ENCODE results near the gene UPB1. TPM values are rescaled to one million over a fixed set of nuclear protein-coding genes. Genes with fewer than 3 reads are reported as not detected.

UPB1 gene
- total RNA-seq, 2 donors from 2014 or later = 1.5 TPM; not detected in 1

DNA sequence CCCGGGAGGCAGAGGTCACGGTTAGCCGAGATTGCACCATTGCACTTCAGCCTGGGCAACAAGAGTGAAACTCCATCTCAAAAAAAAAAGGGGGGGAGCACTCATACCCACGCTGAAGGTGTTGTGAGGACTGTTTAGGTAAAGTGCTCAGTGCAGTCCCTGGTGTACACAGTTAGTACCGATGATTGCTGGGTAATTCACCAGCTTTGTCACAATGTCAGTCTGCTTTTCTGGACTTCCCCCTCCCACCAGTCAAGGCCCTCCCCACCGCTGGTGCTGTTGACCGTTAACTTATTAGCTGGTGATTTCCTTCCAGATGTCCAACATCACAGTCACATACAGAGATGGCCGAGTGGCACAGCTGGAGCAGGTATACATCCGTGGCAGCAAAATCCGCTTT, 72.5 kb downstream of the UPB1 start:
- Mint-ChIP-seq H3K36me3 (ENCODE audit: low read depth) (peaks cover 98% of the 10 kb centered on the region), H3K27me3 (no peaks in the 10 kb centered on the region), H3K4me1 (peaks cover 7% of the 10 kb centered on the region), H3K9me3 (no peaks in the 10 kb centered on the region), H3K27ac (no peak overlapping the region), H3K4me3 (no peak overlapping the region)
- no peak for ATAC-seq (replicated peaks)

DNA sequence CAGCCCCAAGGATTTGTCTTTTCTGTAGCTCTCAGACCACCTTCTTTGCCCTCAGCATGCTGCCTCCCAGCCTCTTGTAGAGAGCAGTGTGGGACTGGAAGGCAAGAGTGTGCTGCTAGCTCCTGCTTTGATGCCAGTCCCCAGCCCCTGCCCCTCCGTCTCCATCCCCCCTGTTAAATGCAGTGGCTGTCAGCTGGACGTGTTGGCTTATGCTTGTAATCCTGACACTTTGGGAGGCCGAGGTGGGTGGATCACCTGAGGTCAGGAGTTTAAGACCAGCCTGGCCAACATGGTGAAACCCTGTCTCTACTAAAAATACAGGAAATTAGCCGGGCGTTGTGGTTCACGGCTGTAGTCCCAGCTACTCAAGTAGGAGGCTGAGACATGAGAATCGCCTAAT, 76.1 kb downstream of the UPB1 start:
- no peak overlapping the region for H3K27ac Mint-ChIP-seq
- ATAC-seq (replicated peaks) = no peak
- peaks cover 97% of the 10 kb centered on the region for H3K36me3 Mint-ChIP-seq (ENCODE audit: low read depth)
- H3K9me3 Mint-ChIP-seq = no peaks in the 10 kb centered on the region
- no peaks in the 10 kb centered on the region for H3K27me3 Mint-ChIP-seq
- no peak overlapping the region for H3K4me3 Mint-ChIP-seq
- no peaks in the 10 kb centered on the region for H3K4me1 Mint-ChIP-seq

- peaks cover 56% of the 10 kb centered on the region for H3K36me3 Mint-ChIP-seq (ENCODE audit: low read depth)
These were observed 81.6 kb downstream of the UPB1 start for GRCh38 chr22:24576778-24577177.

More at GRCh38 chr22:24576778-24577177, 81.6 kb downstream of the UPB1 start:
- no peaks in the 10 kb centered on the region for H3K27me3 Mint-ChIP-seq
- no peak for ATAC-seq (replicated peaks)
- no peak overlapping the region for H3K4me3 Mint-ChIP-seq
- no peaks in the 10 kb centered on the region for H3K9me3 Mint-ChIP-seq
- no peak overlapping the region for H3K27ac Mint-ChIP-seq
- H3K4me1 Mint-ChIP-seq = no peaks in the 10 kb centered on the region

Other genes with a start within 250 kb of the UPB1 start
- gene SPECC1L, start 224.5 kb upstream of the UPB1 start, total RNA-seq = 10 to 100 TPM; 25.7 to 42.2 TPM
- gene ADORA2A, start 67.7 kb upstream of the UPB1 start, total RNA-seq = 10 to 100 TPM; 25.9 to 47.8 TPM
- gene GUCD1, start 59.8 kb downstream of the UPB1 start, total RNA-seq = 100 to 1,000 TPM in 1 of 2 donors, 10 to 100 TPM in 1; 90.4 to 158 TPM
- 100 to 1,000 TPM in 1 of 2 donors, 10 to 100 TPM in 1; 81.1 to 128 TPM for gene SNRPD3, start 60.7 kb downstream of the UPB1 start, total RNA-seq
- gene LRRC75B, start 97.7 kb downstream of the UPB1 start, total RNA-seq = 1 to 10 TPM; 1.1 to 2.3 TPM
- 100 to 1,000 TPM in 1 of 2 donors, 10 to 100 TPM in 1; 82.4 to 122 TPM for gene GGT1, start 107.9 kb downstream of the UPB1 start, total RNA-seq